ENCODE results near the gene ROCK1.
"Not testable (repeated sequence)": the region's sequence is repeated elsewhere in the genome, so short reads cannot be mapped to it uniquely, and the experiment has no call there.

ROCK1 gene

GRCh38 chr18:21051620-21052019, 60.0 kb downstream of the ROCK1 start:
- no peak for DNase-seq

- no peak for DNase-seq
These were observed 62.3 kb downstream of the ROCK1 start for GRCh38 chr18:21049306-21049705.

- no peak for DNase-seq
These were observed 64.5 kb downstream of the ROCK1 start for GRCh38 chr18:21047126-21047525.

- DNase-seq: no peak
These were observed 71.1 kb downstream of the ROCK1 start for GRCh38 chr18:21040466-21040865.

- no peak for DNase-seq
These were observed 73.4 kb downstream of the ROCK1 start for GRCh38 chr18:21038201-21038600.

GRCh38 chr18:21031845-21032244, 79.8 kb downstream of the ROCK1 start:
- DNase-seq: no peak

GRCh38 chr18:21018257-21018656, 93.4 kb downstream of the ROCK1 start:
- DNase-seq: not testable (repeated sequence)

- DNase-seq: no peak
These were observed 99.3 kb downstream of the ROCK1 start for GRCh38 chr18:21012308-21012707.

GRCh38 chr18:21004726-21005125, 106.9 kb downstream of the ROCK1 start:
- no peak for DNase-seq

GRCh38 chr18:21000667-21001066, 110.9 kb downstream of the ROCK1 start:
- DNase-seq: no peak

GRCh38 chr18:20997371-20997770, 114.2 kb downstream of the ROCK1 start:
- DNase-seq: no peak

- DNase-seq: no peak
These were observed 115.2 kb downstream of the ROCK1 start for GRCh38 chr18:20996418-20996817.

GRCh38 chr18:20988726-20989125, 122.9 kb downstream of the ROCK1 start:
- DNase-seq: no peak

- DNase-seq: no peak
These were observed 136.5 kb downstream of the ROCK1 start for GRCh38 chr18:20975077-20975476.

- no peak for DNase-seq
These were observed 139.7 kb downstream of the ROCK1 start for GRCh38 chr18:20971886-20972267.

GRCh38 chr18:20966795-20967194, 144.8 kb downstream of the ROCK1 start:
- DNase-seq: no peak

- DNase-seq: no peak
These were observed 148.6 kb downstream of the ROCK1 start for GRCh38 chr18:20963027-20963426.

- DNase-seq: no peak
These were observed 150.9 kb downstream of the ROCK1 start for GRCh38 chr18:20960735-20961134.

GRCh38 chr18:20950827-20951226, 160.8 kb downstream of the ROCK1 start:
- not testable (repeated sequence) for DNase-seq
